Thyroid gland (tissue), 4 donors: ENCODE data around the gene RIPK4. TPM values are rescaled to one million over a fixed set of nuclear protein-coding genes. Genes with fewer than 3 reads are reported as not detected.

ENCODE experiments used
- DNase-seq, 2 donors: peaks; one replicate each; pipeline ENCODE4 v3.0.0-alpha.2; 2019
- H3K27ac ChIP-seq, 3 donors: fragments of 200-600 bp; sonication (generic); 1 replicate in 2 of 3; 2 replicates in 1 of 3; pipeline ENCODE4 v1.5.1; 2016 to 2019; ENCODE audit warnings: mild to moderate bottlenecking in 1 of 3, moderate library complexity in 1 of 3
- H3K27me3 ChIP-seq: fragments of 200-600 bp; sonication (generic); one replicate; pipeline ENCODE4 v1.5.1; 2019
- H3K36me3 ChIP-seq, 2 donors: fragments of 200-600 bp; sonication (generic); one replicate each; pipeline ENCODE4 v1.5.1; 2016 to 2019
- H3K4me1 ChIP-seq, 2 donors: fragments of 200-600 bp; sonication (generic); one replicate each; pipeline ENCODE4 v1.5.1; 2017 to 2019
- H3K4me3 ChIP-seq, 3 donors: fragments of 200-600 bp; sonication (generic); replicated peaks in 1 of 3; 1 replicate in 2 of 3; 2 replicates in 1 of 3; pipeline ENCODE4 v1.5.1; 2016; ENCODE audit warnings: mild to moderate bottlenecking in 1 of 3
- H3K9me3 ChIP-seq: fragments of 200-600 bp; sonication (generic); one replicate; pipeline ENCODE4 v1.5.1; 2017
- POLR2A ChIP-seq, 2 donors: fragments of 450-650 bp; IDR thresholded peaks; one replicate each; pipeline ENCODE4 v1.6.1; 2017; ENCODE audit warnings: antibody characterized with exemption in 2 of 2, mild to moderate bottlenecking in 2 of 2, moderate library complexity in 1 of 2
- WGBS, 2 donors: methylation state at CpG; one replicate each; pipeline ENCODE4 v1.1.5; 2017; 5-methylcytosine and 5-hydroxymethylcytosine counted together
- intact Hi-C: fragments of 100-400 bp; cut with DNase I; formaldehyde crosslinking; loops from one replicate; pipeline ENCODE4 v1.15.1; 2023
- total RNA-seq, 4 donors: library from RNA; depleted of rRNA; stranded (reverse); fragments of >200 nt; gene quantifications; one replicate each; pipeline ENCODE4 v1.2.3, GENCODE V29; 2016
- TF ChIP-seq, protein P1 (sequence below), 6 experiments: fragments of 200-600 bp in 3 of 6; fragments of 450-650 bp in 3 of 6; sonication (generic) in 3 of 6; IDR thresholded peaks; one replicate each; pipeline ENCODE4 v1.5.1; 2016 to 2019; ENCODE audit warnings: antibody characterized with exemption in 6 of 6, mild to moderate bottlenecking in 2 of 6, inconsistent platforms in 1 of 6, moderate library complexity in 1 of 6

The RIPK4 gene
- total RNA-seq, 4 donors from 2014 or later = 15.3 to 24.7 (median 22.6) TPM

DNA sequence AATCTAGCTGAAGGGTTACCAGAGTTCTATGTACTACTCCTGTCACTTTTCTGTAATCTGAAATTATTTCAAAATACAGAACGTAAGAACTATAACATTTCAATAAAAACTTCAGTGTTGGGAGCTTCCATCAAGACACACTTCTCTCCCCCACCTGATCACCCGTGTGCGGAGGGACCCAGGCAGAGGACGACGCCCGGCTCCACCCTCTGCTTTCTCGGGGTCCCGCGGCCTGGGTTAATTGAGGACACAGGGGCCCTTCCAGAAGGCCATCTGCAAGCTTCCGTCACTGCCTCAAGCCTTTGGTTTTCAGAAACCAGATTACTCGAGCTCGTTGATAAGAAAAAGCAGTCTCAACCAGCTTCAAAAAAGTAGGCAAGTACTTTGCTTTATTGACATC lies 27.8 kb downstream of the RIPK4 start:
- intact Hi-C loops = no loop called here
- Histone ChIP-seq H3K4me1 (no peaks in the 10 kb centered on the region), H3K36me3 (peaks cover 38 to 41% of the 10 kb centered on the region in 2 donors)

DNA sequence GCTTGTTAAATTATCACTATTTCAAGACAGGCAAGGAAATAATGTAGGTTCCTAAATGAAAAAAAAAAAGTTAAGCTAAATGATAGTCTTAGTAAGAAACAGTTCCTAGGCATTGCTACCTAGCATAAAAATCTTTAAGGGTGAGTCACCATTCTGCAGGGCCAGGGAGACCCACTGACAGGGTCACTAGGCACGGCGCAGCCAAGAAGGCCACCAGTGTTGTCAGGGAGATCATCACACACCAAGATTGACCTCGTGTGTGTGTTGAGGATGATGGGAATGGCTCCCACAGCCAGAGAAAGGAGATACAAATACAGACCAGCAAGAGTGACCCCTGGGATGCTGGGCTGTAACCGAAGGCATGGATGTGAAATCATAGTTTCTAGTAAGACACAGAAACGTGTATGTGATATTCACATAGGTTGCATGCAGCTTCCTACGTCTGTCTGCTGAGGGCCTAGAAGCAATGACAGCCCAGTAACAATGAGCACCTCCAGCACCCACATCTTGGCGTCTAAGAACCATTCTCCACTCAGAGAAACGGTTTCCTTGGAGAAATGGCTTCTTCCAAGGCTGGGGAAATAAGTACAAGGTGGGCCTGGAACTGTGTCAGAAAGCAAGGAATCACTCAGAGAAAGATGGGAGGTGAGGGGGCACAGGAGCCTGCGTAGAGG lies 29.1 kb downstream of the RIPK4 start:
- intact Hi-C loops = no loop called here
- 88 to 91% methylated on average over 9 of the region's 9 CpGs for WGBS, 2 donors
- DNase-seq = no peak
- H3K36me3 ChIP-seq = peaks cover 26 to 31% of the 10 kb centered on the region in 2 donors
- TF ChIP-seq POLR2A (IDR thresholded peaks at IDR 0.05) = no peak
- TF ChIP-seq, protein P1, sequence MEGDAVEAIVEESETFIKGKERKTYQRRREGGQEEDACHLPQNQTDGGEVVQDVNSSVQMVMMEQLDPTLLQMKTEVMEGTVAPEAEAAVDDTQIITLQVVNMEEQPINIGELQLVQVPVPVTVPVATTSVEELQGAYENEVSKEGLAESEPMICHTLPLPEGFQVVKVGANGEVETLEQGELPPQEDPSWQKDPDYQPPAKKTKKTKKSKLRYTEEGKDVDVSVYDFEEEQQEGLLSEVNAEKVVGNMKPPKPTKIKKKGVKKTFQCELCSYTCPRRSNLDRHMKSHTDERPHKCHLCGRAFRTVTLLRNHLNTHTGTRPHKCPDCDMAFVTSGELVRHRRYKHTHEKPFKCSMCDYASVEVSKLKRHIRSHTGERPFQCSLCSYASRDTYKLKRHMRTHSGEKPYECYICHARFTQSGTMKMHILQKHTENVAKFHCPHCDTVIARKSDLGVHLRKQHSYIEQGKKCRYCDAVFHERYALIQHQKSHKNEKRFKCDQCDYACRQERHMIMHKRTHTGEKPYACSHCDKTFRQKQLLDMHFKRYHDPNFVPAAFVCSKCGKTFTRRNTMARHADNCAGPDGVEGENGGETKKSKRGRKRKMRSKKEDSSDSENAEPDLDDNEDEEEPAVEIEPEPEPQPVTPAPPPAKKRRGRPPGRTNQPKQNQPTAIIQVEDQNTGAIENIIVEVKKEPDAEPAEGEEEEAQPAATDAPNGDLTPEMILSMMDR (IDR thresholded peaks at IDR 0.05) = no peak
- H3K9me3 ChIP-seq = no peaks in the 10 kb centered on the region
- H3K4me3 ChIP-seq = no peak overlapping the region
- no peak overlapping the region for H3K27ac ChIP-seq
- H3K27me3 ChIP-seq = no peaks in the 10 kb centered on the region
- no peaks in the 10 kb centered on the region for H3K4me1 ChIP-seq

More for the DNA sequence above, 27.8 kb downstream of the RIPK4 start:
- no peak for DNase-seq
- TF ChIP-seq, protein P1 (IDR thresholded peaks at IDR 0.05) = no peak
- TF ChIP-seq POLR2A (IDR thresholded peaks at IDR 0.05) = no peak
- Histone ChIP-seq H3K27ac (no peak overlapping the region), H3K9me3 (no peaks in the 10 kb centered on the region), H3K27me3 (no peaks in the 10 kb centered on the region), H3K4me3 (no peak overlapping the region)
- 93 to 97% methylated on average over 12 of the region's 12 CpGs for WGBS, 2 donors

DNA sequence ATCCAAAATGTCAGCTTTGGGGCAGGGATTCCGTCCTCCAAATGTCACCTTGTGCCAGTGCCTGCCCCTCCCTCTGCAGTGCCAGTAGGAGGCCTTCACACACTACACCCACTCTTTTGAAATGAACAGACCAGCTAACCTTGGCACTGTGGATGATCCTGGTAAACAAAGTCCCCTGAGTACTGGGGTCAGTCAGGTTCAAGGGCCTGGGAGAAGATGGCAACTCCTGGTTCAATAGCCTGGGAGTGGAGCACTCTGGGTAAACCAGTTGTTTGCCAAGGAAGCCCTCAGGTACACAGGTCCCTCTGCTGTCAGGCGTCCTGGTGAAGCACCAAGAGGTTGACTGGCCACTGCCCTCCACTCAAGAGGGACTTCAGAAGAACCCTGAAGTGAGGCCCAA lies 30.4 kb downstream of the RIPK4 start:
- TF ChIP-seq POLR2A (IDR thresholded peaks at IDR 0.05) = no peak
- TF ChIP-seq, protein P1 (IDR thresholded peaks at IDR 0.05) = no peak
- 43 to 76% methylated on average over 2 of the region's 2 CpGs for WGBS, 2 donors
- intact Hi-C loops = no loop called here
- Histone ChIP-seq H3K4me1 (no peaks in the 10 kb centered on the region), H3K9me3 (no peaks in the 10 kb centered on the region), H3K36me3 (peaks cover 16 to 19% of the 10 kb centered on the region in 2 donors), H3K27me3 (no peaks in the 10 kb centered on the region), H3K27ac (no peak overlapping the region), H3K4me3 (no peak overlapping the region)
- no peak for DNase-seq

DNA sequence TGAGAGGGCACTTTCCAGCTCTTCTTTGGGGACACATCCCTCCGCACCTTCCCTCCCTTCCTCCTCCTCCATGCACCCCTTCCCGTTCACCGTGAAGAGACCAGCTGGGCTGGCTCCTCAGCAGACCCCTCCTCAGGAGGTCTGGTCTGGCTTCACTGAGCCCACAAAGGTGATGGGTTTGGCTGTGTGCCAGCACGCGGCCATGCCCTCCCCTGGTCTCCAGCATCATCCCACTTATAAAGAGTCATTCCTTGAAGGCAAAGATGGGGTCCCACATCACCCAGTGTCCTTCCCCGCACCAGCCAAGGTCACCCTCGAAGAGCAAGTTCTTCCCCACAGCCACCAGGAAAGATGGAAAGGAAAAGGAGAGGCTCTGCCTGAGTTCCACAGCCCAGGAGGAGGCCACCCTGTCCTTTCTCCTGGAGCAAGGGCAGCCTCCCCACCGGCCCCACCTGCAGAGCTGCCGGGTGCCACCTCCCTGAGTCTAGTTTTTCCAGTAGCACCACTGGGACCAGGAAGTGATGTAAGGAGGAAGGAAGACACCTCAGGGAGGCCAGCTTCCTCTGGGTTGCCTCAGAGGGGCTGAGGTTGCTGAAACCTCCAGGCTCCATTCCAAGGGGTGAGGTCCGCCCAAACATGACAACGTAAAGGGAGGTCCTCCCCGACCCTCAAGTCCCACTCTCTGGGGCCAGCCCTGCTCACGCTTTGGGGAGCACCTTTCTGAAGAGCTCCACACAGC lies 32.7 kb downstream of the RIPK4 start:
- TF ChIP-seq, protein P1 (IDR thresholded peaks at IDR 0.05) = no peak
- TF ChIP-seq POLR2A (IDR thresholded peaks at IDR 0.05) = no peak
- H3K9me3 ChIP-seq = no peaks in the 10 kb centered on the region
- no peak for DNase-seq
- no peak overlapping the region for H3K4me3 ChIP-seq
- H3K27me3 ChIP-seq = no peaks in the 10 kb centered on the region
- no peaks in the 10 kb centered on the region for H3K4me1 ChIP-seq
- no peaks in the 10 kb centered on the region for H3K36me3 ChIP-seq
- WGBS, 2 donors = 78 to 88% methylated on average over 12 to 13 of the region's 13 CpGs
- intact Hi-C loops = no loop called here
- H3K27ac ChIP-seq = no peak overlapping the region

DNA sequence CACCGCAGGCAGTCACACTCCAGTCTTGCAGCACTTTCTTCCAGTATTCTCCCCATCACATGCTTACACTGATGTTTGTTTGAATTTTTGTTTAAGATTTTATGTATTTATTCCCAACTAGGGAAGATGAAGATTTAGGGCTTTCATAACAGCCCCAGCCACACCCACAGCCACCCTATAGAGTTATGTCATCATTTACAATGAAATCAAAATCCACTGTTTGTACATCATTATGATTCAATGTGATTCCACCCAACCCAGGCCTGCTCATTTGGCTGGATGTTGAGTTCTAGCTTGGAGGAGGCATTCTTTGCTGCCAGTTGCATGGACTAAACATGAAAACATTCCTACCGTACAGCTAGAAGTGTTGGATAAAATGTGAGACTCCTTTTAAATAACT lies 35.8 kb downstream of the RIPK4 start:
- no peaks in the 10 kb centered on the region for H3K27me3 ChIP-seq

More for the DNA sequence above, 35.8 kb downstream of the RIPK4 start:
- H3K4me3 ChIP-seq = no peak overlapping the region
- no peaks in the 10 kb centered on the region for H3K9me3 ChIP-seq
- TF ChIP-seq, protein P1 (IDR thresholded peaks at IDR 0.05) = no peak
- no peak for TF ChIP-seq POLR2A (IDR thresholded peaks at IDR 0.05)
- H3K27ac ChIP-seq = no peak overlapping the region
- intact Hi-C loops = no loop called here
- no peaks in the 10 kb centered on the region for H3K36me3 ChIP-seq
- H3K4me1 ChIP-seq = no peaks in the 10 kb centered on the region
- no peak for DNase-seq
- WGBS, 2 donors = 89 to 92% methylated on average over 2 of the region's 2 CpGs
